H1 (cell line): ENCODE data around the gene DUSP12. TPM values are rescaled to one million over a fixed set of nuclear protein-coding genes. Genes with fewer than 3 reads are reported as not detected.

Experiments used
- CTCF ChIA-PET: fragments of 300-600 bp; sonication (Branson Sonifier 250); formaldehyde crosslinking; loops from one replicate; lab custom pipeline; 2021; ENCODE audit not compliant: partially characterized antibody; lab: Charles Lee
- POLR2A ChIA-PET: fragments of 300-600 bp; sonication (Branson Sonifier 250); formaldehyde crosslinking; loops from one replicate; lab custom pipeline; 2021; ENCODE audit warnings: inconsistent platforms; ENCODE audit not compliant: partially characterized antibody; lab: Charles Lee
- DNase-seq, 2 experiments: peaks; one replicate each; pipeline versions ENCODE4 v3.0.0 to v3.0.0-alpha.2; 2010 to 2022; ENCODE audit warnings: low spot score in 2 of 2, low read depth in 1 of 2, mixed read lengths in 1 of 2
- FAIRE-seq: peaks from 2 replicates; lab custom pipeline; 2011; peaks lifted over from hg19 to GRCh38; lab: Jason Lieb, UNC
- H2AFZ ChIP-seq: 2 replicates; pipeline ENCODE4 v1.8.1; 2012; ENCODE audit warnings: low read length, inconsistent platforms
- H2AK5ac ChIP-seq: 2 replicates; pipeline ENCODE4 v1.6.1; 2013; ENCODE audit warnings: low read depth, low read length
- H2BK120ac ChIP-seq: replicated peaks from 2 replicates; pipeline ENCODE3; 2013; ENCODE audit warnings: low read depth, low read length, inconsistent platforms
- H2BK12ac ChIP-seq: 2 replicates; pipeline ENCODE4 v1.6.1; 2013; ENCODE audit warnings: low read depth, low read length
- H2BK15ac ChIP-seq: 2 replicates; pipeline ENCODE4 v1.6.1; 2013; ENCODE audit warnings: low read length
- H2BK20ac ChIP-seq: 2 replicates; pipeline ENCODE4 v1.6.1; 2013; ENCODE audit warnings: low read length
- H2BK5ac ChIP-seq: 2 replicates; pipeline ENCODE4 v1.6.1; 2013; ENCODE audit warnings: low read depth, low read length
- H3K14ac ChIP-seq: 2 replicates; pipeline ENCODE4 v1.6.1; 2013; ENCODE audit warnings: inconsistent platforms; ENCODE audit not compliant: insufficient read length
- H3K18ac ChIP-seq: 2 replicates; pipeline ENCODE4 v1.6.1; 2013; ENCODE audit warnings: low read length; ENCODE audit errors: extremely low read depth
- H3K23ac ChIP-seq: 2 replicates; pipeline ENCODE4 v1.6.1; 2013; ENCODE audit warnings: inconsistent platforms; ENCODE audit not compliant: insufficient read length
- H3K23me2 ChIP-seq: 2 replicates; pipeline ENCODE4 v1.6.1; 2013; ENCODE audit warnings: low read depth, low read length
- H3K27ac ChIP-seq: 2 replicates; pipeline ENCODE4 v1.6.1; 2011; ENCODE audit warnings: low read depth, low read length, inconsistent platforms
- H3K27me3 ChIP-seq, 4 experiments: replicated peaks in 1 of 4; 1 replicate in 1 of 4; 2 replicates in 3 of 4; pipeline versions ENCODE4 v1.6.1 to v1.8.1; 2011 to 2013; ENCODE audit warnings: low read length in 3 of 4, mild to moderate bottlenecking in 3 of 4, inconsistent platforms in 2 of 4, mixed read lengths in 2 of 4, moderate library complexity in 1 of 4; ENCODE audit not compliant: control insufficient read depth in 3 of 4, insufficient read depth in 3 of 4; ENCODE audit errors: extremely low read depth in 1 of 4
- H3K36me3 ChIP-seq, 4 experiments: 2 replicates each; pipeline versions ENCODE4 v1.6.1 to v1.8.1; 2011 to 2013; ENCODE audit warnings: mild to moderate bottlenecking in 4 of 4, low read length in 3 of 4, moderate library complexity in 2 of 4, control low read depth in 1 of 4, inconsistent platforms in 1 of 4; ENCODE audit not compliant: insufficient read depth in 4 of 4, control insufficient read depth in 2 of 4
- H3K4ac ChIP-seq: replicated peaks from 2 replicates; pipeline ENCODE3; 2013; ENCODE audit warnings: low read length, low read depth, mixed read lengths, inconsistent platforms; ENCODE audit not compliant: insufficient read length
- H3K4me1 ChIP-seq, 4 experiments: replicated peaks in 1 of 4; 1 replicate in 1 of 4; 2 replicates in 3 of 4; pipeline versions ENCODE4 v1.6.1 to v1.8.1; 2011 to 2013; ENCODE audit warnings: low read length in 3 of 4, inconsistent platforms in 2 of 4, mixed read lengths in 1 of 4; ENCODE audit not compliant: insufficient read depth in 4 of 4, control insufficient read depth in 3 of 4
- H3K4me2 ChIP-seq, 2 experiments: 2 replicates each; pipeline versions ENCODE4 v1.6.1 to v1.8.1; 2011 to 2013; ENCODE audit warnings: low read depth in 2 of 2, low read length in 2 of 2, control low read depth in 1 of 2, inconsistent platforms in 1 of 2, mild to moderate bottlenecking in 1 of 2; ENCODE audit not compliant: insufficient read depth in 1 of 2
- H3K4me3 ChIP-seq, 4 experiments: fragments of 200-600, 300-600 bp in 1 of 4; sonication (generic), shearing (Covaris generic), sonication (Bioruptor Twin) in 1 of 4; 2 replicates each; pipeline versions ENCODE4 v1.5.1 to v1.8.1; 2011 to 2016; ENCODE audit warnings: low read length in 4 of 4, low read depth in 3 of 4, control low read depth in 2 of 4, inconsistent platforms in 2 of 4, mild to moderate bottlenecking in 2 of 4, mixed read lengths in 1 of 4, moderate library complexity in 1 of 4; ENCODE audit not compliant: insufficient read depth in 2 of 4; ENCODE audit errors: extremely low read depth in 1 of 4
- H3K56ac ChIP-seq: replicated peaks from 2 replicates; pipeline ENCODE3; 2013; ENCODE audit warnings: low read depth, mild to moderate bottlenecking, mixed read lengths, low read length, inconsistent platforms; ENCODE audit not compliant: insufficient read length
- H3K79me1 ChIP-seq: 2 replicates; pipeline ENCODE4 v1.6.1; 2013; ENCODE audit warnings: low read depth, low read length, control low read depth
- H3K79me2 ChIP-seq, 2 experiments: 2 replicates each; pipeline versions ENCODE4 v1.6.1 to v1.8.1; 2012 to 2013; ENCODE audit warnings: low read length in 2 of 2, mild to moderate bottlenecking in 2 of 2, inconsistent platforms in 1 of 2; ENCODE audit not compliant: insufficient read depth in 2 of 2, control insufficient read depth in 1 of 2
- H3K9ac ChIP-seq, 4 experiments: replicated peaks in 1 of 4; 1 replicate in 1 of 4; 2 replicates in 3 of 4; pipeline versions ENCODE4 v1.6.1 to v1.8.1; 2011 to 2013; ENCODE audit warnings: low read depth in 3 of 4, low read length in 3 of 4, control low read depth in 2 of 4, mild to moderate bottlenecking in 2 of 4, moderate library complexity in 2 of 4, inconsistent platforms in 1 of 4; ENCODE audit errors: extremely low read depth in 1 of 4
- H3K9me3 ChIP-seq, 2 experiments: 2 replicates each; pipeline versions ENCODE4 v1.6.1 to v1.8.1; 2012 to 2013; ENCODE audit warnings: mild to moderate bottlenecking in 2 of 2, moderate library complexity in 2 of 2, control low read depth in 1 of 2, inconsistent platforms in 1 of 2, low read depth in 1 of 2, low read length in 1 of 2, mixed read lengths in 1 of 2; ENCODE audit not compliant: insufficient read depth in 2 of 2
- H4K20me1 ChIP-seq, 2 experiments: replicated peaks in 1 of 2; 2 replicates each; pipeline versions ENCODE3 to v1.8.1; 2011 to 2013; ENCODE audit warnings: inconsistent platforms in 2 of 2, low read length in 2 of 2, mild to moderate bottlenecking in 1 of 2; ENCODE audit not compliant: insufficient read depth in 2 of 2, control insufficient read depth in 1 of 2
- H4K5ac ChIP-seq: 2 replicates; pipeline ENCODE4 v1.6.1; 2013; ENCODE audit warnings: low read length, low read depth, mixed read lengths, inconsistent platforms; ENCODE audit not compliant: insufficient read length
- H4K8ac ChIP-seq: 2 replicates; pipeline ENCODE4 v1.8.0; 2013; ENCODE audit warnings: mild to moderate bottlenecking, moderate library complexity, low read length, inconsistent platforms; ENCODE audit not compliant: insufficient read depth; ENCODE audit errors: extremely low read depth
- H4K91ac ChIP-seq: replicated peaks from 2 replicates; pipeline ENCODE3; 2013; ENCODE audit warnings: low read length, mixed read lengths, inconsistent platforms; ENCODE audit not compliant: insufficient read length
- NRF1 ChIP-seq: IDR thresholded peaks from 2 replicates; pipeline ENCODE4 v1.6.1; 2011; ENCODE audit warnings: mild to moderate bottlenecking, low read depth, low read length, improper control_type of control experiment
- RAD21 ChIP-seq, 2 experiments: IDR thresholded peaks in 1 of 2; conservative IDR thresholded peaks in 1 of 2; 2 replicates each; pipeline ENCODE4 v1.6.1; 2011; ENCODE audit warnings: low read depth in 2 of 2, low read length in 2 of 2, improper control_type of control experiment in 1 of 2, inconsistent platforms in 1 of 2, mild to moderate bottlenecking in 1 of 2, moderate library complexity in 1 of 2
- WGBS, 2 experiments: shearing (Covaris generic) in 1 of 2; methylation state at CpG; one replicate each; pipeline versions ENCODE4 v1.1.6 to v1.1.7; 2013 to 2015; ENCODE audit warnings: low lambda C conversion rate in 2 of 2, mixed read lengths in 2 of 2, inconsistent platforms in 1 of 2, low coverage in 1 of 2, missing lambda C conversion rate in 1 of 2; ENCODE audit not compliant: insufficient replicate concordance in 2 of 2, insufficient coverage in 1 of 2, insufficient read length in 1 of 2; ENCODE audit errors: extremely low coverage in 1 of 2, missing lambda C conversion rate in 1 of 2; 5-methylcytosine and 5-hydroxymethylcytosine counted together
- polyA plus RNA-seq, 7 experiments: library from polyadenylated mRNA; depleted of rRNA in 3 of 7; stranded (reverse) in 5 of 7; unstranded in 2 of 7; fragments of >200 nt in 5 of 7; fragments of 200-250 nt in 2 of 7; gene quantifications; 1 replicate in 5 of 7; 2 replicates in 1 of 7; 4 replicates in 1 of 7; pipeline versions ENCODE4 v1.2.1 to v1.2.3, GENCODE V29; 2011 to 2013; ENCODE audit warnings: missing spikeins in 2 of 7, mixed read lengths in 2 of 7
- total RNA-seq: library from RNA; stranded (reverse); fragmentation: NEBNext Ultra II Directional; extraction: Animal tissue kit (Norgen Biotek cat#: 25700); gene quantifications from 2 replicates; pipeline ENCODE4 v1.2.1, GENCODE V29; 2021

DUSP12 gene
- total and polyA plus RNA-seq, 2 of the 8 experiments (the other 6 are each of a cell fraction or from before 2014, with no cell fraction given) = 27.6 to 33.9 TPM

DNA sequence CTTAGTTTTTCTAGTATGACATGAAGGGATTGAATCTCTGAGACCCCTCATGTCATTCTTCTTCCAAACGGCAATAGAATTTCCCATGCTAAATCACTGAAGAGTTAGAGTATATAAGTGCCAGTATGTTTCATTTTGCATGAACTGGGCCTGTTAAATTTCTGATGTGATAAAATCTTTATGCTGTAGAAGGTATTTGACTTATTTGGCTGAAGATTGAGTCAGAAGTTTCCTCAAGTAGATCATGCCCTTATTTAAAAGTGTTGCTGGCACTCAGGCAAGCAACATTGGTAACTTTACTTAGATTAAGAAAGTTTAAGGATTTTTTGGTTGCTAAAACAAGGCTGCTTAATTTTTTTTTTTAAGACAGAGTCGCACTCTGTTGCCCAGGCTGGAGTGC is 29.8 kb downstream of the DUSP12 start:
- no peaks in the 10 kb centered on the region; a peak in 1 of 8 replicates for H3K36me3 ChIP-seq
- H3K4me2 ChIP-seq = no peak overlapping the region
- no peak overlapping the region for H3K18ac ChIP-seq
- ChIA-PET POLR2A (no interaction called here), CTCF (no interaction called here)
- no peaks in the 10 kb centered on the region for H3K79me1 ChIP-seq
- no peaks in the 10 kb centered on the region for H3K4me1 ChIP-seq
- H2BK12ac ChIP-seq = no peak overlapping the region
- H2BK15ac ChIP-seq = no peak overlapping the region
- H2AFZ ChIP-seq = no peak overlapping the region
- H3K9me3 ChIP-seq = no peaks in the 10 kb centered on the region
- no peak overlapping the region for H4K8ac ChIP-seq
- no peak overlapping the region for H3K23ac ChIP-seq
- H3K23me2 ChIP-seq = no peaks in the 10 kb centered on the region
- no peak overlapping the region for H4K91ac ChIP-seq
- no peak overlapping the region for H2BK20ac ChIP-seq
- no peak for DNase-seq
- H3K14ac ChIP-seq = no peak overlapping the region
- no peak overlapping the region for H2AK5ac ChIP-seq
- H3K27ac ChIP-seq = no peak overlapping the region
- 96% methylated on average over 2 of the region's 2 CpGs; no CpG with 5 or more reads in 1 of the 2 experiments for WGBS, 2 experiments
- H2BK5ac ChIP-seq = no peak overlapping the region
- FAIRE-seq = no peak
- H2BK120ac ChIP-seq = no peak overlapping the region
- no peaks in the 10 kb centered on the region; a peak in 1 of 4 replicates for H3K79me2 ChIP-seq
- H3K9ac ChIP-seq = no peak overlapping the region
- no peaks in the 10 kb centered on the region for H4K20me1 ChIP-seq
- no peak overlapping the region for H3K4ac ChIP-seq
- H3K56ac ChIP-seq = no peak overlapping the region
- no peak overlapping the region for H3K4me3 ChIP-seq
- no peaks in the 10 kb centered on the region for H3K27me3 ChIP-seq
- H4K5ac ChIP-seq = no peak overlapping the region
- TF ChIP-seq NRF1 (no peak), RAD21 (IDR thresholded peaks at IDR 0.05 in 1 of 2, conservative IDR thresholded peaks at IDR 0.05 in 1 of 2; ENCODE audit: low read depth in 2 of 2, low read length in 2 of 2) (no peak)
